ENCODE measurements around the gene BICD1.
A peak's percentile ranks its signal among the peaks of the same experiment; 100 is the strongest.

The BICD1 gene

DNA sequence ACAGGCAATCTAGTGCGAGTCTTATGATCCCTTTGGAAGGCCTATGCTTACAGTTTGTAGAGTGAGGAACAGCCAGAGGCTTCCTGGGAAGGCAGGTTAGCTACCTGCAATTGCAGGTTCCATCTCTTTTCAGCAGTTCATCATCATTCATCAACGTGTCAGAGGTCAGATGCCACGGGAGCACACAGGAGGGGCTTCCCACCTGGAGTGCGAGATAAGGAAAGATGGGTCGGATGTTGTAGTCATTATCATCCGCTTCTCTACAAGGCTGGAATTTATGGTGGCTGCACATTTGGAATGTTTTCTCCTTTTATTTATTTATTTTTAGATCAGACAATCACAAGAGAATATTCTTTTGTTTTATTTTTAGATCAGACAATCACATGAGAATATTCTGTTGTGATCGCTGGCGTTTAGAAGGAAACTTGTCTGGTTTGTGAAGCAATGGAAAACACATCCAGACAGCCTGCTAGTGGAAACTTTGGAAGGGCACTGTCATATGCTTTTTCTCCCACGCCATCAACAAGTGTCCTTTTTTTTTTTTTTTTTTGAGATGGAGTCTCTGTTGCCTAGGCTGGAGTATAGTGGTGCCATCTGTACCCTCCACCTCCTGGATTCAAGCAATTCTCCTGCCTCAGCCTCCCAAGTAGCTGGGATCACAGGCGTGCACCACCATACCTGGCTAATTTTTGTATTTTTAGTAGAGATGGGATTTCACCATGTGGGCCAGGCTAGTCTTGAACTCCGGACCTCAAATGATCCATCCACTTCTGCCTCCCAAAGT lies 1.9 kb upstream of the BICD1 start:
- no peak for DNase-seq (ENCODE audit: low spot score)

DNA sequence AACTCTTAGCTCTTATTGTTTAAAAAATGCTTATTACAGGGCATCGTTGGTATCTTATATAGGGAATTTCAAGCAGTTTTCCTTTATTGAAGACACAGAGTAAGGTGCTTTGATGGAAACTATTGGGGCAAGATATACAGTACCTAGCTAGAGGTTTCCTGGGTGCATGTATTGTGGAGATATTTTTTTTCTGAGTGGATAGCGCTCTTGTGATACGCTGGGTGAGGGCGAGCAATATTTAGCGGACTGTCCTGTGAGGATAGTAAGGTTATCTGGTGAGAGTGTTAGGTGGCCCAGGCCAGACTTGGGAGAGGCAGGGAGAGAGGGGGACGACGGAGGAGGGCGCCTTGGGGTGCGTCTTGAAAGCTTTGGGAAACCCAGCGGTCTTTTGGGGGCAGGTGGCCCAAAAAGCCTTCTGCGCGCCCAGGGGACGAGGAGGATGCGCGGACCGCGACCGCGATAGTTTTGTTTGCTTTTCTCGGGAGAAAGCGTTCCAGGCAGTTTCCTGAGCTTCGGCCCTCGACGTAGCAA lies 596 bp upstream of the BICD1 start:
- DNase-seq (ENCODE audit: low spot score): no peak

DNA sequence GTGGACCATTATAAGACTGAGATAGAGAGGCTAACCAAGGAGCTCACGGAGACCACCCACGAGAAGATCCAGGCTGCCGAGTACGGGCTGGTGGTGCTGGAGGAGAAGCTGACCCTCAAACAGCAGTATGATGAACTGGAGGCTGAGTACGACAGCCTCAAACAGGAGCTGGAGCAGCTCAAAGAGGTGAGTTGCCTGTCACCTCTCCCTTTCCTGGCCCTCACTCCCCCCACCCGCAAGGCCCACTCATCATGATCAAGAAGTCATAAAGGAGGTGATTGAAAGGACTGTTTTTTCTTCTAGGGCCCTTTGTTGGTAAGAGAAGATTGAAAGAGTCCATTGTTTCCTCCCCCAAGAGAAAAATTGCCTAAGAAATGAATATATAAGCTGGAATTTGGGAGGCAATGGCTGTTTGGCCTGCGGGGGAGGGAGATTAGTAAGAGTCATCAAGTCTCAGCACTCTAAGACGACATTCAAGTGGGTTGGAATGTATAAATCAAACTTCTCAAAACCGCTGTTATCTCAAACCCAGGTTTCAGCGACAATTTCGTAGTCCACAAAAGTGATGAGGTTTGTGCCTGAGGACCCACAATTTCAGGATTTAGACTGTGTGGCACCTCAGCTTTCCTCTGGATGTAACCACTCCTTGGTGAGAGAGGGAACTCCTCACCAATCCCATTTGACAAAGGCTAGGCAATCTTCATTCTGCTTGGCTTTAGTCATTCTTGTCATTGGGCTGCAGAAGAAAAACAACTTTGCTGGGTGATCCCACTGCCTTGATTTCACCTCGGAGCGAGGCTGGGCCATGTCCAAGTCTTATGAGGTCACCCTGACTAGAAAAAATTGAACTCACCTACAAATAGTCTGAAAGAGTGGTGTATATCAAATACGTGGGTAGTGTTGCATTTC lies 966 bp downstream of the BICD1 start:
- peak; percentile 54 for DNase-seq (ENCODE audit: low spot score)

DNA sequence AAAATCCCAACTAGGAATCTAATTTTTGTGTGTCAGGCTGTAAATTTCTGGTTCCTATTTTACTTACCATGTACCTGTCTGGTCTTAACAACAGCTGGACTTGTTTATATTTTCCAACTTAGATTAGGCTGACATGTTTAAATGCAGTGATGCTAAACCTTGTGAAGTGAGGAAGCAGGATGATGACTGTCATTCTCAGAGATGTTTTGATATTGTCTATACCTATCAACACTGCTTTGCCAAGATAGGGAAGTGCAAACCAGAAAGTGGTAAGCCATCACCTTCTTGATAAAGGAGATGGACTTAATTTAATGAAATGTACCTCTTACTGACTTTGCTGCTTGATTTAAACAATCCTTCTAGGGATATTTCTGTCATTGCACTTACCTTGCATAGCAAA lies 2.1 kb downstream of the BICD1 start:
- no peak for DNase-seq (ENCODE audit: low spot score)

DNA sequence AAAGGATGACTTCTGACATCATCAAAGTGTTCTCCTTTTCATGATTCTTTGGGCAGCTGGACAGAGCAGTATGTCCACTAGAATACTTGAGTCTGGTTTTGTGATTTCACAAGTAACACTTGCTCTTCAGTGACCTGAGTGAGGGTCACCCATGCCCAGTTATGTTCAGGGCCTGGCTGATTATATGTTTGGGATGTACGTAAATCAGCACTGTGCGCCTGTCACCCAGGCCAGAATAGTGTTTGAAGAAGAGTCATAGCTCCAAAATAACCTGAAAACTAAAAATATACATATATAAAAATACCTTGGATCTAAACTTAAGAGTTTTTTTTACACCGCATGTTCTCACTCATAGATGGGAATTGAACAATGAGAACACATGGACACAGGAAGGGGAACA lies 3.8 kb downstream of the BICD1 start:
- DNase-seq (ENCODE audit: low spot score): no peak

DNA sequence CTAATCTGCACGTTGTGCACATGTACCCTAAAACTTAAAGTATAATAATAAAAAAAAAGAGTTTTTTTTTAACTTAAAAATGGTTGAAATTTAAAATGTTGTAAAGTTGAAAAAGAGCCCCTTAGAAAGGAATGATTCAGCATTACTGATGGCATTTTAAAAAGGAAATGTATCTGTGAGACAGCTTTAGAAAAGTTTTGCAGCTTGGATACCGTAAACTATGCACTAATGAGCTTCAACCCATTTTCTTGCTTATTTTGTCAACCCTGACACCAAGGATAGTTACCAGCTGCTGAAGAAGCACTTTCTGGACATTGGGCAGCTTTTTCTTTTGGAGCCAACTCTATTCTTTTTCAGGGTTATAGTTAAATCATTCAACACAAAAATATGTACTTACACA lies 4.3 kb downstream of the BICD1 start:
- DNase-seq (ENCODE audit: low spot score): no peak

DNA sequence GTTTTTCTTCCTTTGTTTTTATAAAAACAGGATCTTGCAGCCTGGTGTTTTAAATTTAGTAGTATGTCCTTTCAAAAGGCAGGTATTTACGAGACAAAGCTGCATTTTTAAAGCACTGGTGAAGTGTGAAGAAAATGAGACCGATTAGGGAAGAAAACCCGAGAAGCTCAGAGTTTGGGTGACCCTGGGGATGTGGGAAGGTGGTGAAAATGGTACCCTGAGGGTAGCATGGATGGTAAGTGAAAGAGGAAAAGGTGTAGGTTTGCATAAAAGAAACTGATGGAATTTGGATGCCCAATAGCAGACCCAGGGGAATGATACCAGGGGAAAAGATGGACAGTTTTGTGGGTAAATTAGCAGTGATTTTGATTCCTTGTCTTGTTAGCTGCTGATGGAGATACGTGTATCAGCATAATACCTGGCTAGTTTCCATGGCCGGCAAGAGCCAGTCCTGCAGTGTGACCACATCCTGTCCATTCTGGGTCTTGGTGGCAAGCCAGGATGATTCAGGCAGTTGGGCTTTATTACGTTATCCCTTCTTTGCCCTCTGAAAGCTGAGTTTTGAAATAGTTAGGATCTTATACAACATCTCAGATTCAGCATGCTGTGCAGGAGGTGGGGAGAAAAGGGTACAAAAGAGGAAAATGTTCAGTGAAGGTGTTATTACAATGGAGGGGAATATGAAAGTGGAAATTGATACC lies 8.9 kb downstream of the BICD1 start:
- DNase-seq (ENCODE audit: low spot score): peak; percentile 93

DNA sequence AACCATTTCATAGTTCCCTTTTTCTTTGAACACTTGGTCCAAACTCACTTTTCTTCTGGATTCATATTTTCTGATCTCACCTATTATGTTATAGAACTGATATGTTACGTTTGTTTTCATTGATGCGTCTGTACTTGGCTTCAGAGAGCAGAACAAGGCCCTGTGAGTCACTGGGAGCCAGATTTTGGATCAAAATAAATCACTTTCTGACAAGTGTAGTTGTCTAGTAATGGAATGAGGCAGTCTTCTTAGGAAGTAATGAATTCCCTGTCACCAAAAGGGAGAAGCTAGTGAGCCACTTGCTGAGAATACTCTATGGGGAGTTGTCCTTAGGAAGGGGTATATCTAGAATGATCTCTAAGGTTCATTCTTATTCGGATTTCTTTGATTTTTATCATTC lies 10.2 kb downstream of the BICD1 start:
- no peak for DNase-seq (ENCODE audit: low spot score)

DNA sequence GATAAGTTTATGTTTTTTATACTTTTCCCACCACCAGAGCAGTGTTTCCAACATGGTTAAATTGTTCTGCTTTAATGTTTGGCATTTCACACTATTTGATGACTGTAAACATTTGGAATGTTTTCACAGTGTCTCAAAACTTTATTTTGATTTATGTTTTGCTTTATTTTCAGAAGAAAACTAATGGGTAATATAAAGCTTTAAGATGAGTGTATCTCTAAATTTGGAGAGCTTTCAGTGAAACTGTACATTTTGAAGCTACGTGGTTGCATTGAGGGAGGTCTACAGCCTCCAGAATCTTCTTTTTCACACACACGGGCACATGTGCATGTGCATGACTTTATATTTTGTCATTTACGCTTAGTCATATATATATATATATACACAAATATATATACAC lies 10.7 kb downstream of the BICD1 start:
- DNase-seq (ENCODE audit: low spot score): no peak

DNA sequence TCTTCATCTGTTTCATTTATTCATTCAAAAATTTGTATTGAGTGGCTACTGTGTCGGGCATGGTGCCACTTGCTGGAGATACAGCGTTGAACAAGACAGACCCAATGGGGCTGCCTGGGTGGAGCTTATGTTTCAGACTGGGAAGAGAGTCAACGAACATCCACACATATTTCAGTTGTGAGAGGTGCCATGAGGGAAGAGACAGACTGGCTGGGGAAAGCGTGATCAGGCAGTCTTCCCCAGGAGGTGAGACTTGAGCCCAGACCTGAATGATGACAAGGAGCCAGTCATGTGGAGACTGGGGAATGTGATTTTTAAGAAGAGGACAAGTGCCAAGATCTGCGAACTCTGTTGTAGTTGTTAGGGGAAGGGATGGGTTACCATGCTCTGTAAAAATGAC lies 12.2 kb downstream of the BICD1 start:
- DNase-seq (ENCODE audit: low spot score): no peak

DNA sequence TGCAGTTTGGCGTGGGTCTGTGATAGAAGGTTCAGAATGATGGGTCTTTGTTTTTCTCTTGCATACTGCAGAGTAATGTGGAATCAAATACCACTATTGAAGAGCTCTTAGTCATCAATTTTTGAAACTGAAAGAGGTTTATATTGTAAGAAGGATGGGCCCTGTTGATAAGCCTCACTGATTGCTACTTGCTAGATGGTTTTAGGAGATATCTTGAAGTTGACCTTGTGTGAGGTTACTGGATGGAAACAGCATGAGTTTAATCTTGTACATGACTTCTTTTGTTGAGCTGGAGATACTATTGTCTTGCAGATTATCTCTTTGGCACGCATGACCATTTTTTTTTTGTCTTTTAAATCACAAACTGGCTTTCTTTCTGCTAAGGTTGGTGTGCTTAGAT lies 13.8 kb downstream of the BICD1 start:
- no peak for DNase-seq (ENCODE audit: low spot score)

DNA sequence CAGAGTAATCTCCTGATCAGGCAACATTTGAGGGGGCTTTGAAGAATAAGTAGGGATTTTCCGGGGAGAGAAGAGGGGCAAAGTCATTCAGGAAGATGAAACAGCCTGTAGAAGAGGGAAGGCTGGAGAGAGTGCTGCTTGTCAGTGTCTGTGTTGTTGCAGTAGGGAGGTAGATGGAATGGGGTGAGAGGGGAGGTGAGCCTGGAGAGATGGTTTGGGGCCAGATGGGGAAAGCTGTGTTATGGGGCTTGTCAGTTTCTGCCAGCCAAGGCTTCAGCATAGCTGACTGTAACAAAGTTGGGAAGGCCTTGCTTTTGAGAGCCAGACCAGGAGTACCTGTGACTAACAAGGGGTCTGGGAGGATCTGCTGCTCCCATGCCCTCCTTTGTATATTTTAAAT lies 18.0 kb downstream of the BICD1 start:
- DNase-seq (ENCODE audit: low spot score): no peak

DNA sequence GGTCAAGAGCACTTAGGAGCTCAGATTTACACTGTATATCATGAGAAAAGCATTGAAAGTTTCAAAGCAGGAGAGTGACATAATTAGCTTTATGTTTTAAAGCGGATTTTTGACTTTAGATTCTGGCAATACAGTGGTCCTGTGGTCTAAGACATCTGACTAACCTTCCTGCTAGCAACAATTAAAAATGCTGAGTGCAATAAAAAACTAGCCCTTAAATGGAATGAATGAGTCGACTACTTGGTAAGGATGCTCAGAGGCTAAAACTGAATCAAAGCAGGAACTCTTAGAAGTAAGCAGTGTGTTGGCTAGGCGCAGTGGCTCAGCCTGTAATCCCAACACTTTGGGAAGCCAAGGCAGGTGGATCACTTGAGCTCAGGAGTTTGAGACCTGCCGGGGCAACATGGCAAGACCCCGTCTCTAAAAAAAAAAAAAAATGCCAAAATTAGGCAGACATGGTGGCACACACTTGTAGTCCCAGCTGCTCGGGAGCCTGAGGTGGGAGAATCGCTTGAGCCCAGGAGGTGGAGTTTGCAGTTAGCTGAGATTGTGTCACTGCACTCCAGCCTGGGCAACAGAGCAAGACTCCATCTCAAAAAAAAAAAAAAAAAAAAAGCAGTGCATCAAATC lies 18.9 kb downstream of the BICD1 start:
- DNase-seq (ENCODE audit: low spot score): peak; percentile 68

DNA sequence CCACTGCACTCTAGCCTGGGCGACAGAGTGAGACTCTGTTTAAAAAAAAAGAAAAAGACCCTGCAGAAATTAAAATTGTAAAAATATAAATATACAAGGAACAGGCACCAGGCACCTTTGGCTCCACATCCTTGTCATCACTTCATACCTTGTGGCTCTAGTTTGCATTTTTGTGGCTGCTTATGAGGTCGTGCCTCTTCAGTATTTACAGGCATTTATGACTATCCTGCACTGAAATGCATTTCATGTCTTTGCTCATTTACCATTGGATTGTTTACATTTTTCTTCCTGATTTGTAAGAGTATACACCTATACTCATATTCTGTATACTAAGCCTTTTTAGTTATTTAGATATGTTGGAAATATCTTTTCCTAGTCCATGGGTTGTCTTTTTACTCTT lies 20.1 kb downstream of the BICD1 start:
- peak; percentile 58 for DNase-seq (ENCODE audit: low spot score)

DNA sequence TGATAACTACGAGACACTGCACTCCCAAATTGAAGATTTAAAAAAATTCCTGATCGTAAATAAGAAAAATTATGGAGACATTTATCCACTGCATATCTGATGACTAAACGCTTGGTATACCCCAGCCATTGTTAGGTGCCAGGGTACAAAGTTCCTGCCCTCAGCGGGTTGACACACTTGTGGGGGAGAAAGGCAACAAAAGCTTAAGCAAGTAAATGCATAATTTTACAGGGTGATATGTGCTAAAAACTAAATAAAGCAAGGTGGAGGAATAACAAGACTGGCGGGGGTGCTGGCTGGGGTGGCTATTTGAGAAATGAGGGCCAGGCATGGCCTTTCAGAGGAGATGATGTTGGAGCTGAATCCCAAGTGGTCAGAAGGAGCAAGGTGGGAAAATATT lies 25.0 kb downstream of the BICD1 start:
- no peak for DNase-seq (ENCODE audit: low spot score)

DNA sequence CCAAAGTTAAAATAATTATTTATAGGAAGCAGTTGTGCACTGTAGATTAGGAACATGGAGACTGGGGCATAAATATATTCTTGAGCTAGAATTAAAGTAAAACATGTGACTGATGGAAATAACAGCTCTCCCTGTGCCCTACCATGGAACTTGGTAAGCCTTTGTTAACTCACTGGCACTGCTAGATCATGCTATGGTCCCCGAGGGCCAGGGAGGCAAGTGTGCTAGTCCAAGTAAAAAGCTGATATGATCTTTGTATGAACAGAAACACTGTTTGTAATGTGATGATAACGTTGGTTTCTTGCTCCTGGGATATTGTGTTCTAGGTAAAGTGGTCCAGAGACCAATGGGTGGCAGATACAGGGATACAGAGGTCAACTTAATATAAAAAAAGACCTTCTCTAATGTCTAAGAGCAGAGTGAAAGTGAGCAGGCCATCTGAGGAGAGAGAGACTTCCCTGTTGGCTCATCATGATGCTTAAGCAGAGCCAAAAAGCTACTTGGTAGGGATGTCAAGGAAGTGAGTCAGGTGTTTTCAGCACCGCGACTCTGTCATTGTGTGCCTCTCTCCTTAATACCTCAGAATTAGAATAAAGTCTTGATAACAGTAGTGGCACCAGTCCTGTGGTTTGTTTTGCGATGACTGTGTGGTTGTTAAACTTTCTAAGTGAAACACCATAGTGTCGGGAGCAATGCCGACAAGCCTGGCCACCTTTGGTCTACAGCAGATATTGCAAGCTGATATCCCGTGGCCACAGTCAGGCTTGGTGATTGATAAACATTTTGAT lies 27.6 kb downstream of the BICD1 start:
- DNase-seq (ENCODE audit: low spot score): peak; percentile 52

DNA sequence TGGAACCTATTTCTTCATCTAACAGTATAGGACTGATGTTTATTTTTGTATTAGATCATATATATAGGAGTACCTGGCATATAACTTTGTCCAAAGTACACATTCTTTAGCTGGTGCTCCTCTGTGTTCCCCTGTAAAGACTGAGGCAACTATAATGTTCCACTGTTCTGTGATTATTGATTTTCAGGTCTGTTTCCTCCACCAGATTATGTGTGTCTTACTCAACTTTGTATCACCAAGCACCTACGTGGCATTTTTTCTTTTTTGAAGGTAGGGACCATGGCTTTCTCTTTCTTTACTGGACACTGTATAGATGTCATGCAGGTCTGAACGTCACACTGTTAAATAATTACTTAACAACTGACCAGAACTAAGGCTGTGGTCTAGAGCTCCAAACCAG lies 29.3 kb downstream of the BICD1 start:
- DNase-seq (ENCODE audit: low spot score): no peak

DNA sequence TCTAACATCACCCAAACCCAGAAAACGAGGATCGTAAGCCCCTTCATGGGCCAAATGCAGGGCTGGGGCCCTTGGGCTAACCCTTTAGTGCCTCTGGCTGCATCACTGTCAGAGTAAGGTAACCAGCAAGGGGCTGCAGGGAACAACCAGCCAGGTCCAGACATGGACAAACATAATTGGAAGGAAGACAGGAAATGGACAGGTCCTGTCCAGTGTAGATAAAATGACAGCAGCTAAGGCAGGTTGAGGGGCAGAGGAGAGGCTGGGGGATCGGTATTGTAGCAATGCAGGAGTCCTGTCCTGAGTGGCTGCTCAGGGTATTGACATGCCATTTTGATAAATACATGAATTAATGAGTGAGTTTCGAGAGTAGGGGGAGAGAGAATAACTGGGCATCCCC lies 29.8 kb downstream of the BICD1 start:
- DNase-seq (ENCODE audit: low spot score): no peak

DNA sequence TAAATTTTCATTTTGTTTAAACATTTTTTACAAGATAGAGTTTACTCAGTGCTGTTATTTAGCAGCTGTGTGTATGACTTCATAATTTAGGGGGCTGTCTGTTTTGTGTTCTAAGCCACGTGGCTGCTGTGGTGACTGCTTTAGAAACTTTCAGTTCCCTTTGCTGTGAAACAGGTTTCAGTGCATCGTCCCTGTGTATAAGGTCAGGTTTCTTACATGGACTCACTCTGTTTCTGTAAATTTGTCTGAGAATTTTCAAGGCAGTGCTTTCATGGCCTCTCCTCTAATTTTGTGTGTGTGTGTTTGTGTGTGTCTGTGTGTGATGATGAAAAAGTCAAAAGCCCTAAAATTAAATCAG lies 32.4 kb downstream of the BICD1 start:
- peak; percentile 34 for DNase-seq (ENCODE audit: low spot score)

DNA sequence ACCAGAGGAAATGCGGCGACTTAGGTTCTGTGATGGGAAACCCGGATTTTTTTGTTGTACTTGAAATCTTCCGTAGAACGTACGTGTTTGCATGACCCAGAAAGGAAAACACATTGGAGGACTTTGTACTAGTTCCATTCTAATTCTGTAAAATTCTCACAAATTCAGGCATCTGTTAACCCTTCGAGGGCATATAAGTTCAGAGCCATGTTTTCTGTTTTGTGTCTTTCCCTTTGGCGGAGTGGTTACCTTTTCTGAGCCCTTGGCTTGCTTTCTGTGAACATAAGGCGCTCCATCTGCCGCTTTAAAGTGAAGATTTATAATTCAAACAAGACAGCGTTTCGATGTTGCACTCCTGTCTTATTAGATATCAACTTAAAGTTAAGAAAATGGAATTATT lies 34.2 kb downstream of the BICD1 start:
- DNase-seq (ENCODE audit: low spot score): no peak

DNA sequence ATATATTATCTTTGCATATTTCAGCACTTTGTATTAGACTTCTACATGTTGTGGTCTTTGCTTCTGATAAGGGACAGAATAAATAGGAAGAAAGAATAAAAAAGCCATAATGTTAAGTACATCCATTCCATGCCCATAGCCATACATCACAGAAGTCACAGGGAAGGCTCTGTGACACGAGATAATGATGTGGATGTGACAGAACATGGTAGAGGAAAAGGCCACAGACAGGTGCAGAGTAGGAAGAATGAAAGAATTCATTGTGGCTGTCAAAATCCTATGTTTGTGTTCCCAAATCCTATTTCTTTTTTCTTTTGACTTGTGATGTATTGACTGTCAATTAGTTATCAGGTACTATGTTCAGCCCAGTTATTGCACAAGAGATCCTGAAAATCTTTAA lies 38.4 kb downstream of the BICD1 start:
- DNase-seq (ENCODE audit: low spot score): no peak
